Neuronal stem cell (in vitro differentiated cells): ENCODE measurements around the gene TNNI3K.
"Not testable (repeated sequence)": the region's sequence is repeated elsewhere in the genome, so short reads cannot be mapped to it uniquely, and the experiment has no call there.

ENCODE experiments used
- DNase-seq: peaks from one replicate; pipeline ENCODE4 v3.0.0-alpha.2; 2013; ENCODE audit warnings: low spot score
- H2AFZ ChIP-seq: one replicate; pipeline ENCODE4 v1.6.1; 2013; ENCODE audit warnings: mild to moderate bottlenecking, low read length, inconsistent platforms
- H2AK5ac ChIP-seq: 2 replicates; pipeline ENCODE4 v1.6.1; 2013; ENCODE audit warnings: low read depth, mild to moderate bottlenecking, inconsistent platforms, low read length, moderate library complexity, mixed read lengths
- H2BK120ac ChIP-seq: 2 replicates; pipeline ENCODE4 v1.6.1; 2013; ENCODE audit warnings: low read depth, mild to moderate bottlenecking, inconsistent platforms, low read length, moderate library complexity, mixed read lengths
- H2BK12ac ChIP-seq: one replicate; pipeline ENCODE4 v1.6.1; 2013; ENCODE audit warnings: low read length, inconsistent platforms
- H2BK15ac ChIP-seq: 2 replicates; pipeline ENCODE4 v1.6.1; 2013; ENCODE audit warnings: mild to moderate bottlenecking, low read length, inconsistent platforms, mixed read lengths
- H2BK5ac ChIP-seq: one replicate; pipeline ENCODE4 v1.6.1; 2013; ENCODE audit warnings: inconsistent platforms, mild to moderate bottlenecking, low read length, moderate library complexity
- H3K14ac ChIP-seq: one replicate; pipeline ENCODE4 v1.6.1; 2013; ENCODE audit warnings: low read length, inconsistent platforms
- H3K18ac ChIP-seq: 2 replicates; pipeline ENCODE4 v1.6.1; 2013; ENCODE audit warnings: low read length, inconsistent platforms
- H3K23ac ChIP-seq: 2 replicates; pipeline ENCODE4 v1.6.1; 2013; ENCODE audit warnings: low read depth, mild to moderate bottlenecking, mixed read lengths, low read length, inconsistent platforms; ENCODE audit not compliant: poor library complexity
- H3K27ac ChIP-seq: replicated peaks from 3 replicates; pipeline ENCODE4 v1.5.1; 2013; ENCODE audit warnings: low read length, inconsistent platforms
- H3K27me3 ChIP-seq, 3 experiments: 2 replicates each; pipeline ENCODE4 v1.6.1; 2013; ENCODE audit warnings: low read length in 3 of 3, mild to moderate bottlenecking in 2 of 3, inconsistent platforms in 1 of 3, low read depth in 1 of 3, mixed read lengths in 1 of 3, moderate library complexity in 1 of 3; ENCODE audit not compliant: control insufficient read depth in 3 of 3, insufficient read depth in 3 of 3
- H3K36me3 ChIP-seq, 2 donors: replicated peaks in 1 of 2; 2 replicates each; pipeline ENCODE4 v1.6.1; 2013; ENCODE audit warnings: low read length in 2 of 2; ENCODE audit not compliant: control insufficient read depth in 2 of 2, insufficient read depth in 2 of 2
- H3K4ac ChIP-seq: 2 replicates; pipeline ENCODE4 v1.6.1; 2013; ENCODE audit warnings: inconsistent platforms, mild to moderate bottlenecking, low read length, moderate library complexity
- H3K4me1 ChIP-seq, 2 donors: 1 replicate in 1 of 2; 2 replicates in 1 of 2; pipeline ENCODE4 v1.6.1; 2013; ENCODE audit warnings: low read length in 2 of 2, low read depth in 1 of 2; ENCODE audit not compliant: control insufficient read depth in 2 of 2, insufficient read depth in 1 of 2
- H3K4me2 ChIP-seq: one replicate; pipeline ENCODE4 v1.6.1; 2013; ENCODE audit warnings: mild to moderate bottlenecking, low read length, inconsistent platforms; ENCODE audit not compliant: insufficient read depth, poor library complexity, severe bottlenecking
- H3K4me3 ChIP-seq, 2 donors: 2 replicates each; pipeline ENCODE4 v1.5.1; 2013; ENCODE audit warnings: low read length in 2 of 2, mild to moderate bottlenecking in 2 of 2, inconsistent platforms in 1 of 2, moderate library complexity in 1 of 2
- H3K79me1 ChIP-seq: one replicate; pipeline ENCODE4 v1.6.1; 2013; ENCODE audit warnings: low read depth, mild to moderate bottlenecking, inconsistent platforms, low read length, moderate library complexity
- H3K9ac ChIP-seq: one replicate; pipeline ENCODE4 v1.6.1; 2013; ENCODE audit warnings: mild to moderate bottlenecking, low read depth, low read length, inconsistent platforms; ENCODE audit not compliant: poor library complexity
- H3K9me3 ChIP-seq, 2 donors: replicated peaks in 1 of 2; 2 replicates each; pipeline versions ENCODE3 to v1.6.1; 2013; ENCODE audit warnings: low read length in 2 of 2, mild to moderate bottlenecking in 2 of 2, inconsistent platforms in 1 of 2, low read depth in 1 of 2, mixed read lengths in 1 of 2, moderate library complexity in 1 of 2; ENCODE audit not compliant: control insufficient read depth in 2 of 2, insufficient read depth in 1 of 2
- H4K8ac ChIP-seq: one replicate; pipeline ENCODE4 v1.6.1; 2013; ENCODE audit warnings: low read depth, mild to moderate bottlenecking, inconsistent platforms, low read length, moderate library complexity
- H4K91ac ChIP-seq: one replicate; pipeline ENCODE4 v1.6.1; 2013; ENCODE audit warnings: low read length, low read depth, mild to moderate bottlenecking, inconsistent platforms; ENCODE audit not compliant: poor library complexity
- WGBS, 2 donors: extraction: QIAGEN DNeasy Blood & Tissue Kit; methylation state at CpG; one replicate each; pipeline ENCODE4 v1.1.7; 2013; ENCODE audit warnings: missing lambda C conversion rate in 2 of 2, mixed read lengths in 1 of 2; ENCODE audit not compliant: insufficient read length in 2 of 2, insufficient replicate concordance in 1 of 2; ENCODE audit errors: extremely low coverage in 2 of 2; 5-methylcytosine and 5-hydroxymethylcytosine counted together

Gene TNNI3K

GRCh38 chr1:74253243-74253824, 18.1 kb downstream of the TNNI3K start:
- H2BK5ac ChIP-seq, H3K27me3 ChIP-seq, H3K79me1 ChIP-seq, H3K36me3 ChIP-seq, H3K23ac ChIP-seq, H3K4ac ChIP-seq, H2BK15ac ChIP-seq, H3K9ac ChIP-seq, H4K91ac ChIP-seq, H3K4me1 ChIP-seq, H3K18ac ChIP-seq, H2BK12ac ChIP-seq, DNase-seq, H2AFZ ChIP-seq, H2AK5ac ChIP-seq, H2BK120ac ChIP-seq, H3K4me3 ChIP-seq, H3K27ac ChIP-seq, H3K9me3 ChIP-seq, H3K4me2 ChIP-seq, H3K14ac ChIP-seq, H4K8ac ChIP-seq: not testable (repeated sequence)
- WGBS, 2 donors: no CpG with 5 or more reads among the region's 32 CpGs

DNA sequence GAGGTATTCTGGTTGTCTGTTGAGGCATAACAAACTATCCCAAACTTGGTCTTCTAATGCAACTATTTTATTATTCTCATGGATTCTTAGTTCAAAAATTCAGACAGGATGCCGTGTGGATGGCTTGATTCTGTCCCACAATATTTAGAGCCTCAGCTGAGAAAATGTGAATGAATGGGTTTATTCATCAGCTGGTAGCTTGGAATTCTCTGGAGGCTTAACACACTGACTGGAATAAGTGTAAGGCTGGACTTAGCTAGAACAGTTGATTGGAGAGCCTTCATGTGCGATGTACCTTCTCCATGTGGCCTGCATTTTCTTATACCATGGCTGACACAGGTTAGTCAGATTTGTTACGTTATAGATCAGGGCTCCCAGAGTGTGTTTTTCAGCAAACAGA, 30.8 kb downstream of the TNNI3K start:
- no peak overlapping the region for H2BK5ac ChIP-seq
- H3K4me1 ChIP-seq: peaks cover 0 to 2% of the 10 kb centered on the region in 2 donors
- H3K18ac ChIP-seq: no peak overlapping the region
- H3K4me3 ChIP-seq: no peak overlapping the region
- no peak overlapping the region for H3K4me2 ChIP-seq
- H3K9ac ChIP-seq: no peak overlapping the region
- no peak overlapping the region for H3K27ac ChIP-seq
- H3K14ac ChIP-seq: no peak overlapping the region
- no peaks in the 10 kb centered on the region for H3K36me3 ChIP-seq
- H2BK12ac ChIP-seq: no peak overlapping the region
- H3K27me3 ChIP-seq: no peaks in the 10 kb centered on the region
- no peak overlapping the region for H4K91ac ChIP-seq
- no peaks in the 10 kb centered on the region for H3K9me3 ChIP-seq
- no peak overlapping the region for H3K23ac ChIP-seq
- H3K79me1 ChIP-seq: no peaks in the 10 kb centered on the region
- H4K8ac ChIP-seq: no peak overlapping the region
- no peak for DNase-seq
- WGBS, 2 donors: no CpG with 5 or more reads among the region's 3 CpGs
- H2AFZ ChIP-seq: no peak overlapping the region
- no peak overlapping the region for H3K4ac ChIP-seq
- H2BK120ac ChIP-seq: no peak overlapping the region
- H2BK15ac ChIP-seq: no peak overlapping the region
- H2AK5ac ChIP-seq: no peak overlapping the region

DNA sequence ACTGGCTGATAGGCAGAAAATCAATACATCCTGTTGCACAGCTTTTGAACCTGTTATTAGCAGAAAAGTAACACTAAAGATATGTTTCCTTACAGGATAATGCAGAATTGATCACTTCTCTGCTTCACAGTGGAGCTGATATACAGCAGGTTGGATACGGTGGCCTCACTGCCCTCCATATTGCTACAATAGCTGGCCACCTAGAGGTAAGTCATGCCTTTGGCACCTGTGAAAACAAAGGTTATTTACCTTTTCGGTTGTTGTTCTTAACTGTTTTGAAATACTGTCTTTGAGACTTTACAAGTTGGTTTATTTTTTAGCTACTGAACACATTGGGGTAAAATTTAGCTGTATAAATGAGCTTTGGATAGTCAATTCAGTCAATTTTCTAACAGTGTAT, 36.3 kb downstream of the TNNI3K start:
- H3K27ac ChIP-seq: no peak overlapping the region
- DNase-seq: no peak
- H3K36me3 ChIP-seq: no peaks in the 10 kb centered on the region
- H2BK5ac ChIP-seq: no peak overlapping the region
- H3K14ac ChIP-seq: no peak overlapping the region
- H4K91ac ChIP-seq: no peak overlapping the region
- H3K4me1 ChIP-seq: peaks cover 0 to 2% of the 10 kb centered on the region in 2 donors
- no peak overlapping the region for H3K9ac ChIP-seq
- no peak overlapping the region for H3K18ac ChIP-seq
- no peak overlapping the region for H3K4ac ChIP-seq
- H2BK15ac ChIP-seq: no peak overlapping the region
- H3K79me1 ChIP-seq: no peaks in the 10 kb centered on the region
- H2AFZ ChIP-seq: no peak overlapping the region
- no peak overlapping the region for H4K8ac ChIP-seq
- H2AK5ac ChIP-seq: no peak overlapping the region
- no CpG with 5 or more reads among the region's 2 CpGs for WGBS, 2 donors
- H3K9me3 ChIP-seq: no peaks in the 10 kb centered on the region
- H3K4me3 ChIP-seq: no peak overlapping the region
- H2BK12ac ChIP-seq: no peak overlapping the region
- no peak overlapping the region for H2BK120ac ChIP-seq
- no peak overlapping the region for H3K23ac ChIP-seq
- no peak overlapping the region for H3K4me2 ChIP-seq
- no peaks in the 10 kb centered on the region for H3K27me3 ChIP-seq

GRCh38 chr1:74280642-74281396, 45.6 kb downstream of the TNNI3K start:
- H2BK15ac ChIP-seq: no peak overlapping the region
- H3K4me3 ChIP-seq: no peak overlapping the region
- H3K18ac ChIP-seq: no peak overlapping the region
- DNase-seq: no peak
- no peak overlapping the region for H3K4me2 ChIP-seq
- no peak overlapping the region for H3K23ac ChIP-seq
- no peak overlapping the region for H3K27ac ChIP-seq
- H4K91ac ChIP-seq: no peak overlapping the region
- H3K36me3 ChIP-seq: no peaks in the 10 kb centered on the region
- H3K9ac ChIP-seq: no peak overlapping the region
- no peak overlapping the region for H2BK5ac ChIP-seq
- H3K4ac ChIP-seq: no peak overlapping the region
- no peaks in the 10 kb centered on the region for H3K9me3 ChIP-seq
- H3K14ac ChIP-seq: no peak overlapping the region
- H4K8ac ChIP-seq: no peak overlapping the region
- no peaks in the 10 kb centered on the region for H3K79me1 ChIP-seq
- H2AFZ ChIP-seq: no peak overlapping the region
- no peaks in the 10 kb centered on the region for H3K27me3 ChIP-seq
- no peak overlapping the region for H2BK12ac ChIP-seq
- H2BK120ac ChIP-seq: no peak overlapping the region
- H3K4me1 ChIP-seq: no peaks in the 10 kb centered on the region
- H2AK5ac ChIP-seq: no peak overlapping the region
- WGBS, 2 donors: no CpG with 5 or more reads among the region's 6 CpGs
